GM12875 (cell line): ENCODE results near the gene SIPA1L3.

Experiments used
- H3K4me3 ChIP-seq: one replicate; pipeline ENCODE4 v1.5.1; 2011; ENCODE audit warnings: low read depth, low read length, control low read depth
- CTCF ChIP-seq: IDR thresholded peaks from 2 replicates; pipeline ENCODE4 v1.5.1; 2011; ENCODE audit warnings: low read depth, mild to moderate bottlenecking, control low read depth, inconsistent platforms, low read length, moderate library complexity, borderline replicate concordance; ENCODE audit not compliant: insufficient read depth

The SIPA1L3 gene

GRCh38 chr19:38033658-38034491 lies 126.9 kb downstream of the SIPA1L3 start:
- no peak overlapping the region for H3K4me3 ChIP-seq
- TF ChIP-seq CTCF, result peak; percentile 48; the same call in 1 of the 2 replicates

- no peak overlapping the region for H3K4me3 ChIP-seq
- TF ChIP-seq CTCF, result no peak
Observed at GRCh38 chr19:38034492-38034860, 127.5 kb downstream of the SIPA1L3 start.

DNA sequence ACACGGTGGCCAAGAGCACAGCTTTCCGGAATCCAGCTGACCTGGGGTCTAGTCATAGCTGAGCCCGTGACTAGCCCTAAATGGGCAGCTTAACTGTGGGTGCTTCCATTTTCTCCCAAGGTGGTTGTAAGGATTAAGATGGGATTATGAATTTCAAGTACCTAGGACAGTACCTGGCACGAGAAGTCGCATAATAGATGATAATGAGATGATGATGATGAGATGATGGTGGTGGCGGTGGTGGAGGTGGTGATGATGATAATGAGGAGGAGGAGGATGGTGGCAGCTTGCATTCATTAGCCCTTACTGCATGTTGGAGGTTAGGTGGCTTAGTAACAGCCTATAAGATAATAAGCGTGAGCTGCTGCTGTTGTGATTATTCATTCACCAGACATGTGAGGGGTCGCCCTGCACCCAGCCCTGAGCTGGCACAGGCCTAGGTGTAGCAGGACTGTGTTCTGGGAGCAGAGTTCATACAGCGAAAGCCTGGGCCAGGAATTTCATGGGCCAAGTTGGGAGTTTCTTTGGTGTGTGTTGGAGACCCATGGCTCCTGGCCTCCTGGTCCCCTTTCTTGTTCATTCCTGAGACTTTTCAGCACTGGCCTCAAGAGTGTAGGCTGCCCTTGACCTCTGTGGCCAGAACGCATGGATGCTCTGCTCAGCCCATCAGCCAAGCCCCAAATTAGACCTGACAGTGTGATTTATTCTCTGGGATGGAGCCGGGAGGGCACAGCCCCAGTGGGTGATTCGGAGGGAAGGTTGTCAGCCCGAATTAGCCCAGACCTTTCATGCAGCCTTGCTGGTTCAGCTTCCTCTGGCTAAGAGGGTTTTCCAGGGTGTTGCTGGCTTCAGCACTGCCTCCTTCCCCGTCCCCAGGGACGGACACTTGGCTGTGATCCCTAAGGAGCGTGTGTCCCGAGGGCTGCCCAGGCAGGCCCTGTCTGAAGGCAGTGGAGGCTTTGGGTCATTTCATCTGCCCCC lies 128.8 kb downstream of the SIPA1L3 start:
- TF ChIP-seq CTCF, result no peak
- H3K4me3 ChIP-seq, result no peak overlapping the region

GRCh38 chr19:38036707-38037611 lies 130.0 kb downstream of the SIPA1L3 start:
- H3K4me3 ChIP-seq, result no peak overlapping the region
- TF ChIP-seq CTCF, result no peak

DNA sequence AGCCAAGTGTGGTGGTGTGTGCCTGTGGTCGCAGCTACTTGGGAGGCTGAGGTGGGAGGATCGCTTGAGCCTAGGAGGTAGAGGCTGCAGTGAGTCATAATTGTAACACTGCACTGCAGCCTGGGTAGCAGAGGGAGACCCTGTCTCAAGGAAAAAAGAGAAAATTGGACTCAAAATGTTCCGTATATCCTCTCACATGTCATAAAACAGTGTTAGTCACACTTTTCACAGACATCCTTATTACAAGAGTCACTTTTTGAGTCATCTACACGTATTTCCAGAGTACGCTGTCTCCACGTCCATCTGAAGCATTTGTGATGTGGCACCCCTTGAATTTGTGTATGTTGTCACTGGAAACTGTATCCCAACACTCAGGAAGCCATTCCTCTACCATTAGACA lies 133.0 kb downstream of the SIPA1L3 start:
- TF ChIP-seq CTCF, result no peak
- H3K4me3 ChIP-seq, result no peak overlapping the region

DNA sequence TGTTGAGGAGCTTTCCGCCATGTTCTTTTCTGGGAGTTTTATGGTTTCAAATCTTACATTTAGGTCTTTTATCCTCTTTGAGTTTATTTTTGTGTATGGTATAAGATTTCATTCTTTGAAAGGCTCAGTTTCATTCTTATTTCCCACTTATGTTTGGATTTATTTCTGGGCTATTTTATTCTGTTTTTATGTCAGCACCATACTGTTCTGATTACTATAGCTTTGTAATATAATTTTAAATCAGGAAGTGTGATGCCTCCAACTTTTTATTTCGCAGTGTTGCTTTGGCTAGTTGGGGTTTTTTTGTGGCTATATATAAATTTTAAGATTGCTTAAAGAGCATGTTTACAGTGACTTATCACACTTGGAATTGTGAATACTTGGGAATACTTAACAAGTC lies 135.1 kb downstream of the SIPA1L3 start:
- no peak overlapping the region for H3K4me3 ChIP-seq
- no peak for TF ChIP-seq CTCF
